H9 (cell line): ENCODE results near the gene AMMECR1. TPM values are rescaled to one million over a fixed set of nuclear protein-coding genes. Genes with fewer than 3 reads are reported as not detected.

ENCODE experiments used
- DNase-seq: peaks from one replicate; pipeline ENCODE4 v3.0.0-alpha.2; 2017
- H2AFZ ChIP-seq: one replicate; pipeline ENCODE4 v1.6.1; 2013; ENCODE audit warnings: mild to moderate bottlenecking, low read length, control low read depth, moderate library complexity
- H2AK5ac ChIP-seq: 2 replicates; pipeline ENCODE4 v1.6.1; 2013; ENCODE audit warnings: low read length, control low read depth, mixed read lengths; ENCODE audit not compliant: insufficient read length
- H2BK120ac ChIP-seq: one replicate; pipeline ENCODE4 v1.6.1; 2013; ENCODE audit warnings: low read depth, mild to moderate bottlenecking, low read length, control low read depth, inconsistent platforms; ENCODE audit not compliant: poor library complexity, severe bottlenecking
- H2BK12ac ChIP-seq: 2 replicates; pipeline ENCODE4 v1.6.1; 2013; ENCODE audit warnings: low read length, control low read depth, mixed read lengths, low read depth; ENCODE audit not compliant: insufficient read length
- H2BK15ac ChIP-seq: 2 replicates; pipeline ENCODE4 v1.6.1; 2013; ENCODE audit warnings: low read depth, low read length, control low read depth
- H2BK20ac ChIP-seq: one replicate; pipeline ENCODE4 v1.6.1; 2013; ENCODE audit warnings: low read depth, mild to moderate bottlenecking, low read length, control low read depth, inconsistent platforms; ENCODE audit not compliant: poor library complexity, severe bottlenecking
- H2BK5ac ChIP-seq: 2 replicates; pipeline ENCODE4 v1.6.1; 2013; ENCODE audit warnings: low read length, control low read depth, mixed read lengths; ENCODE audit not compliant: insufficient read length
- H3K14ac ChIP-seq: 2 replicates; pipeline ENCODE4 v1.6.1; 2013; ENCODE audit warnings: low read length, control low read depth; ENCODE audit not compliant: insufficient read depth
- H3K18ac ChIP-seq: 2 replicates; pipeline ENCODE4 v1.6.1; 2013; ENCODE audit warnings: low read depth, mild to moderate bottlenecking, mixed read lengths, low read length, control low read depth; ENCODE audit not compliant: insufficient read length
- H3K23ac ChIP-seq: 2 replicates; pipeline ENCODE4 v1.6.1; 2013; ENCODE audit warnings: low read length, control low read depth, mixed read lengths, low read depth; ENCODE audit not compliant: insufficient read length
- H3K23me2 ChIP-seq: 2 replicates; pipeline ENCODE4 v1.6.1; 2013; ENCODE audit warnings: low read depth, mild to moderate bottlenecking, mixed read lengths, low read length, control low read depth; ENCODE audit not compliant: insufficient read length, poor library complexity, severe bottlenecking
- H3K27ac ChIP-seq: 2 replicates; pipeline ENCODE4 v1.5.1; 2013; ENCODE audit warnings: low read length, control low read depth, mixed read lengths, low read depth; ENCODE audit not compliant: insufficient read length
- H3K27me3 ChIP-seq: 2 replicates; pipeline ENCODE4 v1.6.1; 2013; ENCODE audit warnings: low read length, control low read depth, inconsistent platforms; ENCODE audit not compliant: insufficient read depth
- H3K4ac ChIP-seq: 2 replicates; pipeline ENCODE4 v1.6.1; 2013; ENCODE audit warnings: low read depth, mild to moderate bottlenecking, control low read depth, inconsistent platforms, low read length, moderate library complexity
- H3K4me1 ChIP-seq: 2 replicates; pipeline ENCODE4 v1.6.1; 2013; ENCODE audit warnings: low read length, control low read depth, inconsistent platforms; ENCODE audit not compliant: insufficient read depth
- H3K4me2 ChIP-seq: 2 replicates; pipeline ENCODE4 v1.6.1; 2013; ENCODE audit warnings: low read length, control low read depth, mixed read lengths; ENCODE audit not compliant: insufficient read length, insufficient read depth
- H3K56ac ChIP-seq: 2 replicates; pipeline ENCODE4 v1.6.1; 2013; ENCODE audit warnings: low read depth, mild to moderate bottlenecking, mixed read lengths, low read length, control low read depth; ENCODE audit not compliant: insufficient read length
- H3K79me1 ChIP-seq: 2 replicates; pipeline ENCODE4 v1.6.1; 2013; ENCODE audit warnings: low read depth, mild to moderate bottlenecking, moderate library complexity, low read length, control low read depth, inconsistent platforms; ENCODE audit not compliant: insufficient read depth, poor library complexity, severe bottlenecking
- H3K79me2 ChIP-seq: 2 replicates; pipeline ENCODE4 v1.6.1; 2013; ENCODE audit warnings: low read length, control low read depth, inconsistent platforms; ENCODE audit not compliant: insufficient read depth
- H3K9ac ChIP-seq: 2 replicates; pipeline ENCODE4 v1.6.1; 2013; ENCODE audit warnings: low read length, control low read depth, mixed read lengths; ENCODE audit not compliant: insufficient read length; ENCODE audit errors: extremely low read depth
- H3K9me3 ChIP-seq: one replicate; pipeline ENCODE4 v1.6.1; 2013; ENCODE audit warnings: low read depth, low read length, inconsistent platforms; ENCODE audit not compliant: control insufficient read depth
- H3T11ph ChIP-seq: one replicate; pipeline ENCODE4 v1.6.1; 2013; ENCODE audit warnings: mild to moderate bottlenecking, low read length, control low read depth, inconsistent platforms
- H4K20me1 ChIP-seq: one replicate; pipeline ENCODE4 v1.6.1; 2013; ENCODE audit not compliant: control insufficient read depth, insufficient read length, insufficient read depth
- H4K5ac ChIP-seq: 2 replicates; pipeline ENCODE4 v1.6.1; 2013; ENCODE audit warnings: low read depth, mild to moderate bottlenecking, mixed read lengths, low read length, control low read depth; ENCODE audit not compliant: insufficient read length
- H4K8ac ChIP-seq: replicated peaks from 2 replicates; pipeline ENCODE4 v1.6.1; 2013; ENCODE audit warnings: low read length, control low read depth, mixed read lengths, low read depth; ENCODE audit not compliant: insufficient read length
- H4K91ac ChIP-seq: 2 replicates; pipeline ENCODE4 v1.6.1; 2013; ENCODE audit warnings: low read depth, mild to moderate bottlenecking, moderate library complexity, mixed read lengths, low read length, control low read depth; ENCODE audit not compliant: insufficient read length
- H3K27ac Mint-ChIP-seq, 3 experiments: 2 replicates in 2 of 3; 3 replicates in 1 of 3; pipeline ENCODE4 v1.8.0; 2020 to 2021; ENCODE audit warnings: mixed read lengths in 3 of 3, mild to moderate bottlenecking in 1 of 3, moderate library complexity in 1 of 3
- H3K27me3 Mint-ChIP-seq: 2 replicates; pipeline ENCODE4 v1.8.0; 2021; ENCODE audit warnings: low read depth, mild to moderate bottlenecking, moderate library complexity, mixed read lengths
- H3K36me3 Mint-ChIP-seq, 3 experiments: 2 replicates in 2 of 3; 3 replicates in 1 of 3; pipeline ENCODE4 v1.8.0; 2020 to 2021; ENCODE audit warnings: low read depth in 3 of 3, mixed read lengths in 3 of 3; ENCODE audit not compliant: insufficient read depth in 1 of 3
- H3K4me1 Mint-ChIP-seq, 2 experiments: 2 replicates each; pipeline ENCODE4 v1.8.0; 2020; ENCODE audit warnings: mixed read lengths in 2 of 2
- H3K4me3 Mint-ChIP-seq, 2 experiments: 2 replicates in 1 of 2; 3 replicates in 1 of 2; pipeline ENCODE4 v1.8.0; 2020 to 2021; ENCODE audit warnings: mild to moderate bottlenecking in 2 of 2, mixed read lengths in 2 of 2, moderate library complexity in 1 of 2
- H3K9me3 Mint-ChIP-seq, 2 experiments: 2 replicates in 1 of 2; 3 replicates in 1 of 2; pipeline ENCODE4 v1.8.0; 2020; ENCODE audit warnings: mild to moderate bottlenecking in 2 of 2, mixed read lengths in 2 of 2, moderate library complexity in 1 of 2
- WGBS: extraction: QIAGEN DNeasy Blood & Tissue Kit; methylation state at CpG from one replicate; pipeline ENCODE4 v1.1.7; 2013; ENCODE audit warnings: missing lambda C conversion rate, low lambda C conversion rate, mixed read lengths; ENCODE audit not compliant: insufficient read length; ENCODE audit errors: extremely low coverage; 5-methylcytosine and 5-hydroxymethylcytosine counted together
- total RNA-seq: library from RNA; stranded (reverse); gene quantifications from 2 replicates; pipeline ENCODE4 v1.2.1, GENCODE V29; 2021
- TF ChIP-seq, protein P1 (sequence below): fragments of 200-600 bp; sonication (generic); conservative IDR thresholded peaks from 3 replicates; pipeline ENCODE4 v1.8.0; 2021; ENCODE audit warnings: antibody characterized with exemption, mild to moderate bottlenecking

AMMECR1 gene
- total RNA-seq, 1 experiment from 2014 or later: 28.5 TPM

DNA sequence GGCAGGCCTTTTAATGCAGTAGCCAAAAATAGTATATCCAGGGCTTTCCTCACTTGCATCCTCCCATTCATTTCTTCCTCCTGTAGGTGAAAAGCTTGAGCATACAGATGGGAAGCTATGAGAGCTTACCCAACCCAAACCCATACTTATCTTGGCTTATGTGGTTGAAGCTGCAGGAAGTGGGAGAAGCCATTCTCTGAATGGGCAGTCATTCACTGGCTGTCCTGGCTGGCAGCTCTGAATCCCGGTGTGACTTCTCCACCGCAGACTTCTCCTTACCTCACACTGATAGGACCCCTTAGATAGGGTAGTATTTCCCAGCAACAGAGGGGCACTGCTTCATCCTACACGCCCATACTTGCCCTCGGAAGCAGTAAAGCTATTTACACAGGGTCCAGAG lies 125.4 kb downstream of the AMMECR1 start:
- H3K14ac ChIP-seq: no peak overlapping the region
- H3K4me1 ChIP-seq: no peaks in the 10 kb centered on the region
- H3K56ac ChIP-seq: no peak overlapping the region
- H2BK15ac ChIP-seq: no peak overlapping the region
- H3K23ac ChIP-seq: no peak overlapping the region
- H2BK5ac ChIP-seq: no peak overlapping the region
- no peak overlapping the region for H2BK20ac ChIP-seq
- DNase-seq: no peak
- no peaks in the 10 kb centered on the region for H3K23me2 ChIP-seq
- TF ChIP-seq, protein P1, sequence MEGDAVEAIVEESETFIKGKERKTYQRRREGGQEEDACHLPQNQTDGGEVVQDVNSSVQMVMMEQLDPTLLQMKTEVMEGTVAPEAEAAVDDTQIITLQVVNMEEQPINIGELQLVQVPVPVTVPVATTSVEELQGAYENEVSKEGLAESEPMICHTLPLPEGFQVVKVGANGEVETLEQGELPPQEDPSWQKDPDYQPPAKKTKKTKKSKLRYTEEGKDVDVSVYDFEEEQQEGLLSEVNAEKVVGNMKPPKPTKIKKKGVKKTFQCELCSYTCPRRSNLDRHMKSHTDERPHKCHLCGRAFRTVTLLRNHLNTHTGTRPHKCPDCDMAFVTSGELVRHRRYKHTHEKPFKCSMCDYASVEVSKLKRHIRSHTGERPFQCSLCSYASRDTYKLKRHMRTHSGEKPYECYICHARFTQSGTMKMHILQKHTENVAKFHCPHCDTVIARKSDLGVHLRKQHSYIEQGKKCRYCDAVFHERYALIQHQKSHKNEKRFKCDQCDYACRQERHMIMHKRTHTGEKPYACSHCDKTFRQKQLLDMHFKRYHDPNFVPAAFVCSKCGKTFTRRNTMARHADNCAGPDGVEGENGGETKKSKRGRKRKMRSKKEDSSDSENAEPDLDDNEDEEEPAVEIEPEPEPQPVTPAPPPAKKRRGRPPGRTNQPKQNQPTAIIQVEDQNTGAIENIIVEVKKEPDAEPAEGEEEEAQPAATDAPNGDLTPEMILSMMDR: no peak
- Mint-ChIP-seq H3K4me1 (peaks cover 6 to 10% of the 10 kb centered on the region in 2 experiments), H3K36me3 (peaks cover 2 to 5% (median 3%) of the 10 kb centered on the region in 3 experiments; a peak in 4 of 7 replicates), H3K27ac (peak overlapping the region in 1 of 3 experiments; percentile 13; a peak in 1 of 7 replicates), H3K4me3 (no peak overlapping the region), H3K9me3 (no peaks in the 10 kb centered on the region), H3K27me3 (no peaks in the 10 kb centered on the region)
- no peak overlapping the region for H2AK5ac ChIP-seq
- no peak overlapping the region for H3T11ph ChIP-seq
- H3K4me2 ChIP-seq: no peak overlapping the region
- H2AFZ ChIP-seq: no peak overlapping the region
- H2BK12ac ChIP-seq: no peak overlapping the region
- H3K9me3 ChIP-seq: no peaks in the 10 kb centered on the region
- no peak overlapping the region for H2BK120ac ChIP-seq
- no peaks in the 10 kb centered on the region for H3K79me2 ChIP-seq
- H4K20me1 ChIP-seq: no peaks in the 10 kb centered on the region
- WGBS: no CpG with 5 or more reads among the region's 4 CpGs
- no peaks in the 10 kb centered on the region for H3K79me1 ChIP-seq
- H3K18ac ChIP-seq: no peak overlapping the region
- H4K5ac ChIP-seq: no peak overlapping the region
- H3K27ac ChIP-seq: no peak overlapping the region
- H3K9ac ChIP-seq: no peak overlapping the region
- no peaks in the 10 kb centered on the region for H3K27me3 ChIP-seq
- H4K91ac ChIP-seq: no peak overlapping the region
- no peak overlapping the region for H4K8ac ChIP-seq
- no peak overlapping the region for H3K4ac ChIP-seq
